Activated effector memory CD4-positive, alpha-beta T cell treated with anti-CD3 and anti-CD28 coated beads, Interleukin-2, amount 50 U/mL, for 16 hours (primary cell): ENCODE data around the gene CCNQ.
"Not testable (repeated sequence)": the region's sequence is repeated elsewhere in the genome, so short reads cannot be mapped to it uniquely, and the experiment has no call there.

Experiments used
- DNase-seq: peaks from one replicate; pipeline ENCODE4 v3.0.0-alpha.2; 2020

Gene CCNQ

GRCh38 chrX:153621949-153622598 is 23.1 kb upstream of the CCNQ start:
- peak; percentile 28 for DNase-seq

DNA sequence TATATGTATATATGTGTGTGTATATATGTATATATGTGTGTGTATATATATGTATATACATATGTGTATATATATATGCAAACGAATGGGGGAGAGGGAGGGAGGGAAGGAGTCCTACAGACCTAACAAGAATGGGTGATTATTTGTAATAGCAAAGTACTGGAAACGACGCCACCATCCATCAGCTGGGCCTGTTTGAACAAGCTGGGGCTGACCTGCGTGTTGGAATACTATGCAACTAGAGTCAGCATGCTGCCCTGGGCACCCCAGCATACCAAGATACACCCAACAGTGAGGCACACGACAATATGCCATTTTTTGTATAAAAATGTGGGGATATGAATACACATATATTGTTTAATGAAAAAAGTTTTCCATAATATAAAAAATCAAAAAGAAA is 21.6 kb upstream of the CCNQ start:
- DNase-seq = peak; percentile 4

- no peak for DNase-seq
These were observed 15.9 kb upstream of the CCNQ start for GRCh38 chrX:153614818-153615217.

GRCh38 chrX:153612413-153612812 is 13.5 kb upstream of the CCNQ start:
- no peak for DNase-seq

DNA sequence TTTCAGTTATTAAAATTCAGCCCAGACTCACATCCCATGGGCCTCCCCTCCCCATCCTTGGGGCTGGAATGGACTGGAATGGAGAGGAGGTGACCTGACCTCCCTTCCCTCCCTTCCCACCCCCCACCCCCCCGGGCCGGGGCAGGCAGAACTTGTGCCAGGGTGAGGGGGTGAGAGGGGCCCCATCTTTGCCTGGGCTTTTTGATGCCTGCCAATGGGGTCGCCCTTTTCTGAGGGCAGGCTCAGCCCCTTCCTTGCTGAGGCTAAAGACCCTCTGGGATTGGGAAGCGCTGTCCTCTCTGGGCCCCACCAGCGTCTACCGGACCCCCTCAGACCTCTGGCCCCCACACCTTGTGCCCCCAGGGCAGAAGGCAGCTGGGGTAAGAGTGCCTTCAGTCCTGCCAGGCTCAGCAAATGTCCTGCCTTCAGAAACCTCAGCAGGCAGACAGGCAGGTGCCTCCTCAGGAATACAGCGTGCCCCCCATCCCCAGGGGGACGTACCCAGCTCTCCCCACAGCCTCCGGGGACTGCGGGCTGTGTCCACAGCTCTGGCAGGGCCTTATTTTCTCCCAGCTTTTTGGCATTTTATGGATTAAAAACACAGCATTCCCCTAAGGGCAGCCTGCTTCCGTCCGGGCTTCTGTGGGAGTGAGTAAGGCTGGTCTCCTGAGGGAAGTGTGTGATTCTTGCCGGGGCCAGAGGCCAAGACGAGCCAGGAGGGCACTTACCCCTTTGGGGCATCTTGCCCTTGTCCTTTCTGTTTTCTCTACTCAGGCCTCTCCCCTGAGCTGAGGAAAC is 12.6 kb upstream of the CCNQ start:
- no peak for DNase-seq

- no peak for DNase-seq
These were observed 11.9 kb upstream of the CCNQ start for GRCh38 chrX:153610836-153611213.

GRCh38 chrX:153609917-153610835 is 11.2 kb upstream of the CCNQ start:
- peak; percentile 91 for DNase-seq

GRCh38 chrX:153608806-153609205 is 9.9 kb upstream of the CCNQ start:
- DNase-seq = no peak

- DNase-seq = no peak
These were observed 9.4 kb upstream of the CCNQ start for GRCh38 chrX:153608376-153608775.

GRCh38 chrX:153606503-153606902 is 7.6 kb upstream of the CCNQ start:
- no peak for DNase-seq

- DNase-seq = not testable (repeated sequence)
These were observed 5.9 kb upstream of the CCNQ start for GRCh38 chrX:153604666-153605380.

DNA sequence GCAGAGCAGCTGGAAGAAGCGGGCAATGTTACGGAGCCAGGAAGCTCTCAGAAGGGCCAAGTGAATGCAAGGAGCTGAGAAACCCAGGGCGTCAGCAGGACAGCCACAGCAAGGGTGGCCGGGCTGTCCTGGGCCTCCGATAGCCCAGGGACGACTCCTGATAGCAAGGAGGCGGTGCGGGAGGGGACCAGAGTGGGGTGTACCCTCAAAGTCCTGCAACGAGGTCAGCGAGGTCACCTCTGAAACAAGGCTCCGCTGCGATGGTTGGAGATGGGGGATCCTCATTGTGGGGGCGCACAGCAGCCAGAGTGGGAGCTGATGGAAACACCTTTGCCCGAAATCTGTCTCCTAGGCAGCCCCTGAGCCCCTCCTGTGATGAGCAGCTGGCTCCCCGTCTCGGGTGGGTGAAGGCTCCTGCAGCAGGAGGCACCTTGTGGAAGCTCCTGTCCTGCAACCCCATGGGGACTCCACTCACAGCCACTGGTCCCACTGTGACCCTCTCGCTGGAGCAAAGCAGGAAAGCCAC is 4.3 kb upstream of the CCNQ start:
- DNase-seq = no peak

- no peak for DNase-seq
These were observed 3.7 kb upstream of the CCNQ start for GRCh38 chrX:153602601-153603000.

- no peak for DNase-seq
These were observed 2.7 kb upstream of the CCNQ start for GRCh38 chrX:153601511-153602110.

- DNase-seq = no peak
These were observed 2.0 kb upstream of the CCNQ start for GRCh38 chrX:153600921-153601320.

GRCh38 chrX:153600032-153600373 is 1.1 kb upstream of the CCNQ start:
- peak; percentile 64 for DNase-seq

DNA sequence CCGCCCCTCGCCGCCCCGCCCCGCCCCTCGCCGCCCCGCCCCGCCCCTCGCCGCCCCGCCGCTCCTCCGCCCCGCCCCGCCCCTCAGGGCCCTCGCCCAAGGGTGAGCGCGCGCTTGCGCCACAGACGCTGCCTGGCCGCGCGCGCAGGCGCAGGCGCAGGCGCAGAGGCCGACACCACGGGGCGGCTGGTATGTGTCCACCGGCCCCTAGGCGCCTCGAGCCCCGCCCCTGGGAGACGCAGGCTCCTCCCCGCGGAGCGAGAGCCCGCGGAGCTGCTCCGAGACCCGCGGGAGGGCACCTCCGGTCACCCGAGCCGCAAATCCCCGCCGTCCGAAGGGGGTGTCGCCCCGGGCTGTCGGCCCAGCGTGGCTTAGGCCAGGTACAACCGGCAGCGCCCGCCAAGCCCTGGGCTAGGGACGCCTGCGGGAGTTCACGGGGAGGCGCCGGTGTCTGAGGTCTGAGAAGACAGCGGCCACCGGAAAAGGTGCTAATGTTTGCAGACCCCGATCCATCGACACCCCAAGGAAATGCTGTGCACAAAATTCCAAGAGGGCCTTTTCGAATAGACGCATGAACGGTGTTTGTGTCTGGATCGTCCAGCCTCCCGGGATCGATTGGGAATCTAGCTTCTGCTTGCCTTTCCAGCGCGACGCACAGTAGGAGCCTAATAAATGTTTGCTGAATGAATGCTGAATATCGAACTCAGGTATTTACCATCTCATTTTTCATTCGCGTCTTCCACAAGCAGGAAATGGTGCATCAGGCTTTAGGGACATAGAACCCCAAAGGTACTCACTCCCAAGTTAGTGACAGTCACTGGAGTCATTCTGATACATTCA is 473 bp upstream of the CCNQ start:
- DNase-seq = peak; percentile 95

DNA sequence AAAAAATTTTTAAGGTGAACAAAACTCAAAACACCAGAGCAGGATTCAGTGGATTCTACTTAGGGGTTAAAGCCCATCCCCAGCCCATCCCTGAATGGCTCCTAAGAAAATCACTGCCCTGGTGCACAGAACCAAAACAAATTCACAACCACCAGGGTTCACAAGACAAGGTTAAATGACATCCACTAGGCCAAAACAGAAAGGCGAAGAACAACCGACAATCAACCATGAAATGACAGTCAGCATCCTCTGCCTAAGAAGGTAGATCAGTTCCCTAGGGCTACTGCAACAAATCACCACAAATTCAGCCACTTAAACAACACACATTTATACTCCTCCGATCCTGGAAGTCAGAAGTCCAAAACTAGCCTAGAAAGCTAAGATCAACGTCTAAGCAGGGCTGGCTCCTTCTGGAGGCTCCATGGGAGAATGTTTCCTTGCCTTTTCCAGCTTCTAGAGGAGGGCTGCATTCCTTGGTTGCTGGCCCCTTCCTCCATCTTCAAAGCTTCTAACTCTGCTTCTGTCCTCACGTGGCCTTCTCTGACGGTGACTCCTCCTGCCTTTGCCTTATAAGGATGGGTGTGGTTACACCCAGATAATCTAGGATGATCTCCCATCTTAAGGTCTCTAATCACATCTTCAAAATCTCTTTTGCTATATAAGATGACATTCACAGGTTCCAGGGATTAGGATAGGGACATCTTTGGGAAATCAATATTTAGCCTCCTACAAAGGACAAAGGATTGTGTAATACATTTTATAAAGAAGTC is 1.8 kb downstream of the CCNQ start:
- no peak for DNase-seq

- no peak for DNase-seq
These were observed 2.8 kb downstream of the CCNQ start for GRCh38 chrX:153595859-153596857.
